Nasal cavity respiratory epithelium epithelial cell of viscerocranial mucosa (primary cell): ENCODE measurements around the gene LBH. TPM values are rescaled to one million over a fixed set of nuclear protein-coding genes. Genes with fewer than 3 reads are reported as not detected.

Experiments
- total RNA-seq: library from RNA; depleted of rRNA; stranded (reverse); fragments of >200 nt; gene quantifications from 2 replicates; pipeline ENCODE4 v1.2.3, GENCODE V29; 2014

Gene LBH
- total RNA-seq: 10.3 and 11.6 TPM in 2 replicates

DNA sequence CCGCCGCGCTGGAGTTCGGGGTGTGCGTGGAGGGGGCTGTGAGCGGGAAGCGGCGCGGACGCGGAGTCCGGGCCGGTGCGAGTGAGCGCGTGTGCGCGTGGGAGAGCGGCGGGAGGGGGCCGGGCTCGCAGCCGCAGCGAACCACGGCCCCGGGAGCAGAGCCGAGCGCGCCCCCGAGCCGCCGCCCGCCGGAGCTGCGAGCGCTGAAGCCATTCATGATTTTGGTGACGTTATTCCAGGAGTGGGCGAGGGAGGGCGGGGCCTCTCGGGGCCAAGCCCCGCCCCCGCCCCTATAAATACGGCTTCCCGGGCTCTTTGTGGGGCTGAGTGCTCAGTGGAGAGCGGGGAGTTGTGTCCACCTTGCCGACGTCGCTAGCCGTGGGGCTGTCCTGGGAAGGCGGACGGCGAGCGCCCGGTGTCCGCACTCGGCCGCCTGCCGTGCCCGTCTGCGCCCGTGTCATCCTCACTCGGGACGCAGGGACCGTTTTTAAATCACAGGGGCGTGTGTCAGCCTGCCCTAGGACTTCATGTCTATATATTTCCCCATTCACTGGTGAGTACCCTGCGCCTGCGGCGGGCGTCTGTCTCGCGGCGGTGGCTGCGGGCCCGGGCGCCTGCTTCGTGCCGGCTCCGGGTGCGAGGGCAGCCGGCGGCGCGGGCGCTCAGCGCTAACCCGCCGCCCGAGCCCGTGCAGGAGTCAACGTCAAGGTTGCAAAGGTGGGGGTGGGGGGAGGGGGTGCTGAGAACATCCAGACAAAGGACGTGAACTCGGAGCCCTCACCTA lies at the start of gene LBH:
Gene LBH (plus strand): TSS at position 323 of the 784 bp plus-strand sequence. CDS start 205 bp downstream, at position 528.

Other genes starting within 250 kb of the LBH start
- 96.0 and 116 TPM in 2 replicates for gene YPEL5, start 84.5 kb upstream of the LBH start, total RNA-seq
- 24.3 and 26.2 TPM in 2 replicates for gene LCLAT1, start 215.7 kb downstream of the LBH start, total RNA-seq